Kidney capillary endothelial cell (primary cell): ENCODE data around the gene FHOD3.

ENCODE experiments used
- DNase-seq: peaks from one replicate; pipeline ENCODE4 v3.0.0-alpha.2; 2018; ENCODE audit warnings: low spot score

FHOD3 gene

GRCh38 chr18:36522509-36522908 lies 225.0 kb downstream of the FHOD3 start:
- no peak for DNase-seq

DNA sequence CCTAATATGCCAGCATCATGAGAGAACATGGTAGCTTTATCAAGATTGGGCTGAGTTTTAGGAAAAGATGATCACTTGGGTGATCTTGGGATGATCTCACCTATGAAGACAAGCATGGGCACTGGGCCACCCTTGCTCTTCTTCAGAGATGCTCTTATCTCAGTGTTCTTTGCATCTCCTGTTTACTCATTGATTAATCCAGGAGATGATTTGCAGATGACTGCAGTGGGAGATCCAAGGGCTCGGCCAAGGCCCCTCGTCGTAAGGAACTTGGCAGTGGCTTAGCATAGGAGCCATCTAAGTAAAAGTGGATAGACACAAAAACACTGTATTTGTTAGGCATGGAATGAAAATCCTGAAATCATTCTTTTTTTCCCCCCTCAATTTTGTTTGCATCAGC lies 228.4 kb downstream of the FHOD3 start:
- no peak for DNase-seq

GRCh38 chr18:36526611-36527010 lies 229.1 kb downstream of the FHOD3 start:
- no peak for DNase-seq

GRCh38 chr18:36527051-36527450 lies 229.5 kb downstream of the FHOD3 start:
- DNase-seq: no peak

DNA sequence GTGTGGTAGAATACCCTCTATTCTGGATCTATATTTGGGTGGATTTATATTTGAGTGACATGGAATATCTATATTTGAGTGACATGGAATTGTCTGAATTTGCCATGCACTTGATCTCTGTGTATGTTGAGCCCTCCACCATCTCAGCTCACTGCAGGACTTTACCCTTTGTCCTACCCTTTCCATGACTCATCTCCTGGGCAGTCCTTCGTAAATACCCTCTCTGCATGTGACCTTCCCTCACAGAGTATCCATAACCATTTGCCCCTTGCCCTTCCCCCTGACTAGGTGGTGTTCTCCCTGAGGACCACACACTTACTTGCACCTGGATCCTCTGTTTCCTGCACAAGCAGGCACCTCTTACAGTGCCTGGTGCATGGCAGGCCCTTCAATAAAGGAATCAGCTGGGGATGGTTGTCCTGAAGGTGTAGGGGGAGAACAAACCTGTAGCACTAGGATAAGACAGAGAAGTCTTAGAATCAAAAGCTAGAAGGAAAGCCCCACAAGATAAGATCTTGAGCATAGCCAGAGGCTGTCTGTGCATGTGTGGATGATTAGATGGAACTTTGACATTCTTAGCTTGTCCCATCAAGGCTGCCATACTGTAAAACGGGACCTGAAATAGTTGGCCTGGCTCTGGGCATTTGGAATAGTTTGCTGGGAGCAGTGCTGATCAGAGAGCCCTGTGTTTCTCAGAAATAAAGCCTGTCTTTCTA lies 230.4 kb downstream of the FHOD3 start:
- no peak for DNase-seq

DNA sequence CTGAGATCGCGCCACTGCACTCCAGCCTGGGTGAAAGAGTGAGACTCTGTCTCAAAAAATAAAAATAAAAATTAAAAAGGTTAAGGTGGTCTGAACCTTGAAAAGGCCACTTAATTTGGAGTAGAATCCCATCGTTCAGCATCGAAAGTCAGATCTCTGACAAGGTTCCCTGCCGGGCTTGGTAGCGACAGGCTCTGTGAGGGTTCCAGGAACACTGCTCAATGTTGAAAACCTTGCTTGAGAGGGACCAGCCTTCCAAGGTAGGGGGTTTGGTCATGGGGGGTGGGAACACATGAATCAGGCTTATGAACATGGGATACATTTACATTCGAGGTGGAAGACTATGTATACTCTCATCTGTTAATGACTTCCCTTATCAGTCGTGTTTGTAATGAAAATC lies 232.2 kb downstream of the FHOD3 start:
- no peak for DNase-seq

GRCh38 chr18:36530676-36531405 lies 233.3 kb downstream of the FHOD3 start:
- no peak for DNase-seq

DNA sequence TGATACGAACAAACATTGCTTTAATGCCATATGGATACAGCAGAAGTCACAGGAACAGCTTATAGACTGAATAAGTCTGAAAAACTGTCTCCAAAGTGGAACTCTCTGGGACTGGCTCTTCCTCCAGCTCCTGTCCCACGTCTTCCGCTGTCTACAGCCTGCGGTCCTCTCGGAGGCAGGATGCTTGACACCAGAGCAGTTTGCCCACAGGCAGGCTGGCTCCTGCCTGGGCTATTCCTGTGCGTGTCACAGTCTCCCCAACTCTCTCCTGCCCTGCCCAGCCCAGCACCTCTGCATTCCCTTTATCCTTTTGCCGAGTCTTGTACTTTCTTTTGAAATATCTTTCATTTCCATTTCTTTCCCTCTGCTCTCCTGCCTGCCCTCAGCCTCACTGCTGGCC lies 234.1 kb downstream of the FHOD3 start:
- no peak for DNase-seq

- DNase-seq: no peak
These were observed 234.9 kb downstream of the FHOD3 start for GRCh38 chr18:36532394-36532793.

- no peak for DNase-seq
These were observed 235.3 kb downstream of the FHOD3 start for GRCh38 chr18:36532815-36533214.

DNA sequence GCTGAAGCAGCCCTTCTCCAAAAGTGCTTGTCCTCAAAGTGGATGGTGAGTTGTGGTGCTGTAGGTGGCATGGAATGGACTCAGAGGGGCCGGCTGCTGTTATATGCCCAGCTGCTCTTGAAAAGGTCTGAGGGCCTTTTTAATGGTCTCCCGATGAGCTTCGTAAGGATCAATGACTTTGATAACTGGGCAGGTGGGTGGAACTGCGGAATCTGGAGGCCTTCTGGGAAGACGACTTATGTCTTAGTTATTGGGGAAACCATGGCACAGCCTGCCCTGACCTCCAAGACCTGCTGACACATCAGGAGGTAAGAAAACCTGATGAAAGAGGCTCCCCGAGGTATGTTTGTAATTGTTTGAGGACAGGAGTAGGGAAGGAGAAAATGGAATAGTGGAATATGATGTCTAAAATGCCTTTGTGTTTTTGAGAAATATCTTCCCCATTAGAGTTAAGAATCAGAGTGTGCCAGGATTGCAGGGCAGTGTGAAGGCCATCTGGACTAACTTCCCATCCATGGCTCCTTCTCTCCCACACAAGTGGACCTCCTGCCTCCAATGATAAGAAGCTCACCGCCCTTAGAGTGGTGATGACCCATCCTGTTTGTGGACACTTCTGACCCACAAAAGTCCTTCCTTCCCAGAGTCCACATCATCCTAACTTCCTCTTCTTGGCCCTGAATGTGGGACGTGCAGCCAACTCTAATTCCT lies 236.1 kb downstream of the FHOD3 start:
- no peak for DNase-seq

DNA sequence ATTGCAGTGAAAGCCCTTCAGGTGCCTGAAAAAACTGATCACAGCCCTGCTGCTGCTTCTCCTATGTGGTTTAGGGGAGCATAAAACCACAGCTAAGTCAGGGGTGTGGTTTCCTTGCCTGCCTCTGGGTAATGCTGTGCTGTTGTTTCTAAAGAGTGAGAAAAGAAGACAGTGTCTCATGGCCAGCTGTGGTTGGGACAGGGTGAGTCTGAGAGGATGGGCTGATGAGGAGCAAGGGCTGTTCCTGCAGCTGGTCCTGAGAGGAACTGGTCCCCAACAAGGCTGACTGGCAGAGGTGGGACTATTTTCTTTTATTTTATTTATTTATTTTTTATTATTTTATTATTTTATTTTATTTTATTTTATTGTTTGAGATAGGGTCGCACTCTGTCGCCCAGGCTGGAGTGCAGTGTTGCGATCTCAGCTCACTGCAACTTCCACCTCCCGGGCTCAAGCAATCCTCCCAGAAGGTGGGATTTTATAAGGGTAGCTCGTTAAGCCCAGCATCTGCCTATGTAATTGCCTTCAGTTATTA lies 236.7 kb downstream of the FHOD3 start:
- DNase-seq: no peak

DNA sequence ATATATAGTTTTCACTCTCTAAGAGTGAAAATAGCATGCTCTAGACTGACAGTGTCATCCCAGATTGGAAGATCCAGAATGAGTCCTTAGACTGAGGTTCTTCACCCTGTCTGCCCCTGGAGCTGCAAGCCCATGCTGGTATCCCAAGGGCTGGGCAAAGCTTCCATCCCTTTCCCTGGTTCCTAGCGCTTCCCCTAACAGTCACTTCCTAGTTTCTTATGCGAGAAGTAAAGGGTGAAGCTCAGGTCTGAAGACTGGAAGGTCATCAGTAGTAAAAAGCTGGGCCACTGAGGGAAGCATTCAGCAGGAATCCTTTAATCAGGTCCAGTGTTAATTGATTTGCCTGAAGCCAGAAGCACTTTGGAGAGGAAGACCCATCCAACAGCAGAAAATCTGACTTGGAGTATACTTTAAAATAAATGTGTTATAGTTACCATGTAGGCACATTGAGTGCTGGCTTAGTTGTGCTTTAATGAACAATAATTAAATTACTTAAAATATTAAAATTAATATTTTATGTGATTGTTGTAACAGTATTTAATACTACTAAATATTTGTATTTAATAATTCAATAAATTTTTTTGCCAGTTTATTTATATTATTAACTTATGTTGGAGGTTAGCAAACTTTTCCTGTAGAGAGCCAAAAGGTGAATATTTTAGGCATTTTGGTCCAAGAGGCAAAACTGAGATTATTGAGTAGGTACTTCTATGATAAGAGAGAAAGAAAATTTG lies 237.9 kb downstream of the FHOD3 start:
- DNase-seq: no peak

DNA sequence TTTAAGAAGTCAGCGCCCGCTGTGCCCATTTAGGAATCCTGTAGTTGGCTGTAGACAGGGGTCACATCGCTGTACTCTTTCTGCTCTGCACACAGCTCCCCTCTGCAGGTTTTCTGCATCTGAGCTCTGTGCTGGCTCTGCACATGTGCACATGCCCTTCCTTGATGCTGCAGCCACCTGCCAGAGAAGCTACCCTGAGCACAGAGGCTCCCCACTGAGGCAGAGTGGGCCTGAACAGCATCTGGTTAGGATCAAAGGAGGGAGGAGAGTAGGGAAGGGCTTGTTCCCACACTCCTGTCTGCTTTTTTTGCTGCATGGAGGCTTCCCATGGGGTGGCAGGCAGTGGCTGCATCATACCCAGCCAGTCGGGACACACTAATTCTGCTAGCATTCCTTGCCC lies 238.9 kb downstream of the FHOD3 start:
- no peak for DNase-seq

- DNase-seq: no peak
These were observed 239.8 kb downstream of the FHOD3 start for GRCh38 chr18:36537289-36537688.

GRCh38 chr18:36539674-36540231 lies 242.2 kb downstream of the FHOD3 start:
- no peak for DNase-seq

DNA sequence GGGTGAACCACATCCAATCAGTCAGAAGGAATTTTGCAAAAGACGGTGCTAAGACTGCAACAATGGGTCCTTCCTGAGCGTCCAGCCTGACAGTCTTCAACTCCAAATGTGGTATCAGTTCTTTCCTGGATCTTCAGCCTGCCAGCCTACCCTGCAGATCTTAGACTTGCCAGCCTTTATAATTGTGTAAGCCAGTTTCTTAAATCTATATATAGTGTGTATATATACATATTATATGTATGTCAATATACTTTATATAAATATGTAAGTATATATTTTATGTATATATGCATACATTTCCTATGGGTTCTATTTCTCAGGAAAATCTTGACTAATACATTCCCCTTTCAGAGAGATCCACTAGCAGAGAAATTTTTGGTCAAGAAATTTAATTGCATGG lies 245.5 kb downstream of the FHOD3 start:
- no peak for DNase-seq

DNA sequence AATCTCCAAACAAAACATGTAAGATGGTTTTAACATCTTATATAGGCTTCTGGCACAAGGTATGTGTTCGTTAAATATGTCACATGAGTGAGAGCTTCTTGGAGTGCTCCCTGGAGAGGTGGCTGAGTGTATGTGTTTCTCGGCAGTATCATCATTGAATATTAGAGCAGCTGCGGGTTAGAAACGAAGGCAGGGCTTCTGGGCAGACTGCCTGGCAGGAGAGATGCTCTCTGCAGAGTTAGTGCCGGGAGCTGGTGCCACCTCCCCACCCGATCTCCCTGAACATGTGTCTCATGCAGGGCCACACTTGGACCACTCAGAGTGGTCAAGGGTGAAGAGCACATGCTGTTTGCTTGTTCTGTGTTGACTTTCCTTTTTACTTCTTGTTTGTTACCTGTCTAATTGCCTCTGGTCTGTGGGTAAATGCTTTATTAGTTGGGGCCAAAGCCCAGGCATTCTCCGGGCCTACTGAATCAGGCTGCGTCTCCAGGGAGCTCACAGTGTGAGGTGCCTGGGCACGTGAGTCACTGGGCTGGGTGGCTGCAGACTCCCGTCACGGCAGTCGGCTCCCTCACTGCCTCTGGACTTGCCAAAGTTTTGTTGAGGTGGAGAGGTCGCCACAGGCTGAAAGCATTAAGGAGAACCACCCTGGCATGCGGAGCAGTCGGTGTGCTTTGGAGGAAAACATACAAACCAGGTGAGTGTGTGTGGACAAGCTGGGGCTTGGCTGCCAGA lies 246.6 kb downstream of the FHOD3 start:
- no peak for DNase-seq

GRCh38 chr18:36545821-36546427 lies 248.4 kb downstream of the FHOD3 start:
- no peak for DNase-seq

GRCh38 chr18:36546876-36547275 lies 249.4 kb downstream of the FHOD3 start:
- no peak for DNase-seq

DNA sequence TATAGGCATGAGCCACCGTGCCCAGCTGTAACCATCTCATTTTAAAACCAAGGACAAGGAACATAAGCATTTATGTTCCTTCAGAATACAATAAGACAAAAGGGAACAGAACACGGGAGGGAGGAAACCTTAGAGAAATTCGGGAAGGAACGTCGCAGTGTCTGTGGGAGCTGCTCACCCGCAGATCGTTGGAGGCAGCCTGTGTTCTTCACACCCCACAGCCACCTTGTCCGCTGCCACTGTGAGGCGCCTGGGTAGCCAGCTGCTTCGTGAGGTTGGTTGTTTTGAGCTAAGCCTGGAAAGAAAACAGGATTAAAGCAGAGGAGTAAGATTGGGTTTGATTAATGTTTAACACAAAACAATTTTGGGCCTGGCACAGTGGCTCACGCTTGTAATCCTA lies 250.0 kb downstream of the FHOD3 start:
- DNase-seq: no peak
